A549 (cell line): Measurements from ENCODE around the gene AFAP1L2. TPM values are rescaled to one million over a fixed set of nuclear protein-coding genes. Genes with fewer than 3 reads are reported as not detected.

Experiments used
- ATAC-seq, 2 experiments: fragments of 200-7000 bp in 1 of 2; fragments of >200 bp in 1 of 2; cut with Nextera tagmentation in 1 of 2; cut with Tn5 transposase in 1 of 2; 3 replicates each; pipeline versions ENCODE4 v1.8.0 to v1.9.1; 2018 to 2020; ENCODE audit warnings: mild to moderate bottlenecking in 1 of 2, moderate library complexity in 1 of 2
- CTCF ChIA-PET: fragments of 300-600 bp; sonication (Branson Sonifier 250); formaldehyde crosslinking; extraction: SDS; loops from one replicate; lab custom pipeline; 2021; ENCODE audit warnings: antibody characterized with exemption, inconsistent platforms; lab: Yijun Ruan, JAX
- POLR2A ChIA-PET: fragments of 350-600 bp; formaldehyde crosslinking; extraction: SDS; loops from one replicate; lab custom pipeline; 2021; ENCODE audit warnings: antibody characterized with exemption, inconsistent platforms; lab: Yijun Ruan, JAX
- DNase-seq, 2 experiments: peaks; one replicate each; pipeline versions ENCODE4 v3.0.0 to v3.0.0-alpha.2; 2011 to 2016; ENCODE audit warnings: low read depth in 1 of 2, low spot score in 1 of 2
- FAIRE-seq: peaks from 2 replicates; lab custom pipeline; 2011; peaks lifted over from hg19 to GRCh38; lab: Jason Lieb, UNC
- H3K27ac ChIP-seq, 2 experiments: fragments of >200 bp; sonication (Bioruptor Twin); formaldehyde crosslinking; 3 replicates each; pipeline ENCODE4 v1.5.1; 2016 to 2017
- H3K4me1 ChIP-seq: fragments of >200 bp; sonication (Bioruptor Twin); formaldehyde crosslinking; 3 replicates; pipeline ENCODE4 v1.6.1; 2016
- H3K4me2 ChIP-seq: fragments of >200 bp; sonication (Bioruptor Twin); formaldehyde crosslinking; 3 replicates; pipeline ENCODE4 v1.6.1; 2016
- H3K4me3 ChIP-seq: fragments of >200 bp; sonication (Bioruptor Twin); formaldehyde crosslinking; 3 replicates; pipeline ENCODE4 v1.5.1; 2016
- H3K9me3 ChIP-seq: fragments of >200 bp; sonication (Bioruptor Twin); formaldehyde crosslinking; 3 replicates; pipeline ENCODE4 v1.6.1; 2016
- ATOH8 ChIP-seq: fragments of 250-450 bp; sonication (Bioruptor Pico); IDR thresholded peaks from 2 replicates; pipeline ENCODE4 v1.5.0; 2020; ENCODE audit warnings: low read depth, mild to moderate bottlenecking, moderate library complexity
- BCL3 ChIP-seq: fragments of >200 bp; sonication (Bioruptor Twin); formaldehyde crosslinking; IDR thresholded peaks from 3 replicates; pipeline ENCODE4 v1.6.1; 2016
- CEBPB ChIP-seq, 2 experiments: fragments of >200 bp in 1 of 2; sonication (Bioruptor Twin) in 1 of 2; formaldehyde crosslinking in 1 of 2; IDR thresholded peaks; 2 replicates each; pipeline ENCODE4 v1.6.1; 2012 to 2016
- CHD2 ChIP-seq: fragments of 150-350 bp; IDR thresholded peaks from 2 replicates; pipeline ENCODE4 v1.6.1; 2014; ENCODE audit warnings: low read length; ENCODE audit not compliant: partially characterized antibody
- CTCF ChIP-seq: fragments of >200 bp; sonication (Bioruptor Twin); formaldehyde crosslinking; IDR thresholded peaks from 3 replicates; pipeline ENCODE4 v1.5.1; 2016
- E2F6 ChIP-seq: IDR thresholded peaks from 2 replicates; pipeline ENCODE4 v1.6.1; 2012; ENCODE audit warnings: low read depth, borderline replicate concordance
- EHF ChIP-seq: fragments of 250-450 bp; sonication (Bioruptor Pico); IDR thresholded peaks from 2 replicates; pipeline ENCODE4 v1.5.0; 2020; ENCODE audit warnings: mild to moderate bottlenecking
- EP300 ChIP-seq, 2 experiments: fragments of >200 bp; sonication (Bioruptor Twin); formaldehyde crosslinking; IDR thresholded peaks; 2 replicates in 1 of 2; 3 replicates in 1 of 2; pipeline ENCODE4 v1.6.1; 2016 to 2017
- ESRRA ChIP-seq: fragments of 150-350 bp; IDR thresholded peaks from 2 replicates; pipeline ENCODE4 v1.6.1; 2014; ENCODE audit warnings: mild to moderate bottlenecking, low read length, borderline replicate concordance
- FOSB ChIP-seq: fragments of 250-450 bp; sonication (Bioruptor Pico); IDR thresholded peaks from 2 replicates; pipeline ENCODE4 v1.5.0; 2020; ENCODE audit warnings: mild to moderate bottlenecking, moderate library complexity
- GATA3 ChIP-seq: IDR thresholded peaks from 2 replicates; pipeline ENCODE4 v1.6.1; 2012; ENCODE audit warnings: borderline replicate concordance
- HOXA7 ChIP-seq: fragments of 250-450 bp; sonication (Bioruptor Pico); IDR thresholded peaks from 2 replicates; pipeline ENCODE4 v1.5.0; 2020; ENCODE audit warnings: mild to moderate bottlenecking, moderate library complexity
- MAFK ChIP-seq: fragments of 450-650 bp; IDR thresholded peaks from 2 replicates; pipeline ENCODE4 v1.6.1; 2014; ENCODE audit not compliant: partially characterized antibody
- RAD21 ChIP-seq, 2 experiments: fragments of >200 bp in 1 of 2; sonication (Bioruptor Twin) in 1 of 2; formaldehyde crosslinking in 1 of 2; IDR thresholded peaks in 1 of 2; conservative IDR thresholded peaks in 1 of 2; 2 replicates in 1 of 2; 3 replicates in 1 of 2; pipeline ENCODE4 v1.6.1; 2012 to 2018; ENCODE audit warnings: inconsistent platforms in 1 of 2
- REST ChIP-seq: fragments of 200-600 bp; sonication (generic); IDR thresholded peaks from 2 replicates; pipeline ENCODE4 v1.6.1; 2016; ENCODE audit warnings: antibody characterized with exemption, mild to moderate bottlenecking, moderate library complexity
- RFX5 ChIP-seq: fragments of 450-650 bp; IDR thresholded peaks from 2 replicates; pipeline ENCODE4 v1.7.1; 2014; ENCODE audit warnings: antibody characterized with exemption, mild to moderate bottlenecking, moderate library complexity
- WGBS: methylation state at CpG from one replicate; pipeline ENCODE4 v1.1.6; 2017; ENCODE audit errors: missing lambda C conversion rate; 5-methylcytosine and 5-hydroxymethylcytosine counted together
- polyA plus RNA-seq, 4 experiments: library from polyadenylated mRNA; depleted of rRNA in 3 of 4; stranded (reverse); fragments of >200 nt; fragmentation: RNase III in 1 of 4; extraction: RNeasy Plus Mini Kit Qiagen cat#74134 plus additional on column Dnase treatment in 1 of 4; gene quantifications; 2 replicates in 3 of 4; 3 replicates in 1 of 4; pipeline ENCODE4 v1.2.3, GENCODE V29; 2011 to 2017

Gene AFAP1L2
- polyA plus RNA-seq, 2 of the 4 experiments (the other 2 are of a cell fraction), result 19.6 to 27.3 TPM

- TF ChIP-seq ESRRA, result no peak
- no peak for TF ChIP-seq MAFK
- TF ChIP-seq CHD2, result no peak
- TF ChIP-seq BCL3, result no peak
- TF ChIP-seq RFX5, result no peak
- TF ChIP-seq HOXA7 (CRISPR knock-in tag), result no peak
- no peak for TF ChIP-seq CEBPB (IDR thresholded peaks at IDR 0.05)
- no peak for TF ChIP-seq RAD21 (conservative IDR thresholded peaks at IDR 0.05 in 1 of 2, IDR thresholded peaks at IDR 0.05 in 1 of 2)
- TF ChIP-seq EHF (CRISPR knock-in tag), result no peak
- TF ChIP-seq GATA3, result no peak
- TF ChIP-seq CTCF, result no peak
- POLR2A ChIA-PET, result no interaction called here
- 87% methylated on average over 19 of the region's 19 CpGs for WGBS
- CTCF ChIA-PET, result interaction anchor here (1.0 to 4.5 kb wide), 4 partner anchors 12 to 57 kb away, joined by 3 to 17 read pairs (median 4); no protein-coding TSS in a partner anchor
- Histone ChIP-seq H3K4me1 (peaks cover 31% of the 10 kb centered on the region), H3K9me3 (no peaks in the 10 kb centered on the region), H3K27ac (no peak overlapping the region), H3K4me2 (no peak overlapping the region), H3K4me3 (no peak overlapping the region)
- no peak; a peak in 1 of 6 replicates for ATAC-seq
- no peak for FAIRE-seq
- no peak for DNase-seq
Observed at GRCh38 chr10:114346176-114347031, 57.9 kb downstream of the AFAP1L2 start.

- Histone ChIP-seq H3K27ac (no peak overlapping the region), H3K4me3 (no peak overlapping the region), H3K9me3 (no peaks in the 10 kb centered on the region), H3K4me2 (no peak overlapping the region), H3K4me1 (peaks cover 31% of the 10 kb centered on the region)
- WGBS, result 89% methylated on average over 10 of the region's 10 CpGs
- TF ChIP-seq E2F6, result no peak
- no peak for TF ChIP-seq RAD21 (conservative IDR thresholded peaks at IDR 0.05 in 1 of 2, IDR thresholded peaks at IDR 0.05 in 1 of 2)
- no peak for TF ChIP-seq EP300 (IDR thresholded peaks at IDR 0.05)
- no peak for TF ChIP-seq ATOH8
- no peak for TF ChIP-seq REST
- TF ChIP-seq FOSB (CRISPR knock-in tag), result no peak
- ChIA-PET CTCF (interaction anchor here (1.4 to 4.5 kb wide), 3 partner anchors 11 to 58 kb away, joined by 3 to 17 read pairs (median 4); no protein-coding TSS in a partner anchor), POLR2A (no interaction called here)
- no peak for FAIRE-seq
- ATAC-seq, result no peak
- no peak for DNase-seq
Observed at GRCh38 chr10:114345701-114346100, 58.6 kb downstream of the AFAP1L2 start.
